Pancreas (tissue), 10 donors: ENCODE results near the gene FANK1. TPM values are rescaled to one million over a fixed set of nuclear protein-coding genes. Genes with fewer than 3 reads are reported as not detected.

Experiments
- ATAC-seq, 4 donors: fragments of 200-7000 bp; cut with Tn5 transposase; one replicate each; pipeline versions ENCODE4 v1.8.0 to v1.9.1; 2020; ENCODE audit warnings: mild to moderate bottlenecking in 4 of 4, moderate library complexity in 4 of 4
- DNase-seq, 6 donors: peaks; one replicate each; pipeline ENCODE4 v3.0.0-alpha.2; 2020
- FAIRE-seq: peaks from 2 replicates; lab custom pipeline; 2012; peaks lifted over from hg19 to GRCh38; lab: Jason Lieb, UNC
- H3K27ac ChIP-seq, 4 donors: fragments of 200-600 bp; sonication (generic); 1 replicate in 3 of 4; 2 replicates in 1 of 4; pipeline versions ENCODE4 v1.5.0 to v1.8.0; 2020
- H3K27me3 ChIP-seq, 4 donors: fragments of 200-600 bp; one replicate each; pipeline ENCODE4 v1.8.0; 2021
- H3K36me3 ChIP-seq, 3 donors: fragments of 200-600 bp; sonication (generic) in 1 of 3; one replicate each; pipeline versions ENCODE4 v1.5.0 to v1.8.0; 2020 to 2021
- H3K4me1 ChIP-seq, 3 donors: fragments of 200-600 bp; one replicate each; pipeline ENCODE4 v1.8.0; 2021
- H3K4me3 ChIP-seq, 4 donors: fragments of 200-600 bp; sonication (generic) in 2 of 4; one replicate each; pipeline versions ENCODE4 v1.5.0 to v1.8.0; 2020 to 2021
- H3K9me3 ChIP-seq, 4 donors: fragments of 200-600 bp; one replicate each; pipeline ENCODE4 v1.8.0; 2021
- WGBS, 2 donors: extraction: QIAGEN DNeasy Blood & Tissue Kit; methylation state at CpG; one replicate each; pipeline ENCODE4 v1.1.7; 2013; 5-methylcytosine and 5-hydroxymethylcytosine counted together
- intact Hi-C, 3 donors: fragments of 100-400 bp; cut with DNase I; formaldehyde crosslinking; loops; one replicate each; pipeline versions ENCODE4 v1.11.1 to v1.14.2; 2022
- polyA plus RNA-seq, 2 donors: library from polyadenylated mRNA; stranded (reverse); fragments of 200-250 nt; gene quantifications; one replicate each; pipeline ENCODE4 v1.2.3, GENCODE V29; 2013
- total RNA-seq, 6 donors: library from RNA; stranded (reverse); fragmentation: NEBNext Ultra II Directional in 4 of 6; extraction: Animal tissue kit (Norgen Biotek cat#: 25700) in 4 of 6; gene quantifications; one replicate each; pipeline versions ENCODE4 v1.2.1 to v1.2.4, GENCODE V29; 2021 to 2023
- TF ChIP-seq, protein P1 (sequence below), 4 donors: fragments of 200-600 bp; sonication (generic) in 3 of 4; IDR thresholded peaks; one replicate each; pipeline versions ENCODE4 v1.5.0 to v1.8.0; 2021; ENCODE audit warnings: antibody characterized with exemption in 4 of 4
- donor health status: healthy with polysubstance abuse.
- donor health status: DM: no; HTN: no; CAD: no; lungs with moderate emphysema.
- donor health status: DM: no; HTN: no; CAD: no.
- donor health status: control.
- donor health status: control.
- donor health status: Bipolar disorder and iron deficiency.
- donor health status: DM: yes; HTN: yes; CAD: no.
- donor health status: DM: no; HTN: no; CAD: no.
- donor health status: DM: no; HTN: no; CAD: no.
- donor health status: DM: yes; HTN: yes; CAD: no.

The FANK1 gene
- total and polyA plus RNA-seq, 8 donors = 1.6 to 13.2 (median 3.2) TPM

DNA sequence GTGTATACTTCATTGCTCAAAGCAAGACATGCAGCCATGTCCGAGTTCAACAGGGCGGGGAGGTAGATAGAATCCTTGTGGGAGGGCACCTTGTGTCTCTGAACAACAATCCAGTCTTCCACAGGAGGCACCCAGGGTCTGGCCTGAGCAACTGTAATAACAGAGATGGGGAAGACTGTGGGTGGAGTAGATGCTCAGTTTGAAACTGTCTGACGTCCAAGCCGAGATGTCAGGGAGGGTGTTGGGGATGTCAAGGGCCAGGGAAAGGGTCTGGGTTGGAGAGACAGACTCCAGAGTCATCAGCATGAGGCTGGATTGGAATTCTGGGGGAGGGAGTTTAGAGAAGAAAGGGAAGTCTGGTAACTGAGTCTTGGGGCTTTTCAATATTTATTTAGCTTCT lies 88.0 kb downstream of the FANK1 start:
- H3K9me3 ChIP-seq = no peaks in the 10 kb centered on the region
- H3K36me3 ChIP-seq = no peaks in the 10 kb centered on the region
- TF ChIP-seq, protein P1, sequence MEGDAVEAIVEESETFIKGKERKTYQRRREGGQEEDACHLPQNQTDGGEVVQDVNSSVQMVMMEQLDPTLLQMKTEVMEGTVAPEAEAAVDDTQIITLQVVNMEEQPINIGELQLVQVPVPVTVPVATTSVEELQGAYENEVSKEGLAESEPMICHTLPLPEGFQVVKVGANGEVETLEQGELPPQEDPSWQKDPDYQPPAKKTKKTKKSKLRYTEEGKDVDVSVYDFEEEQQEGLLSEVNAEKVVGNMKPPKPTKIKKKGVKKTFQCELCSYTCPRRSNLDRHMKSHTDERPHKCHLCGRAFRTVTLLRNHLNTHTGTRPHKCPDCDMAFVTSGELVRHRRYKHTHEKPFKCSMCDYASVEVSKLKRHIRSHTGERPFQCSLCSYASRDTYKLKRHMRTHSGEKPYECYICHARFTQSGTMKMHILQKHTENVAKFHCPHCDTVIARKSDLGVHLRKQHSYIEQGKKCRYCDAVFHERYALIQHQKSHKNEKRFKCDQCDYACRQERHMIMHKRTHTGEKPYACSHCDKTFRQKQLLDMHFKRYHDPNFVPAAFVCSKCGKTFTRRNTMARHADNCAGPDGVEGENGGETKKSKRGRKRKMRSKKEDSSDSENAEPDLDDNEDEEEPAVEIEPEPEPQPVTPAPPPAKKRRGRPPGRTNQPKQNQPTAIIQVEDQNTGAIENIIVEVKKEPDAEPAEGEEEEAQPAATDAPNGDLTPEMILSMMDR (IDR thresholded peaks at IDR 0.05) = no peak
- H3K27me3 ChIP-seq = no peaks in the 10 kb centered on the region
- FAIRE-seq = no peak
- no peak for ATAC-seq
- no peak overlapping the region for H3K4me3 ChIP-seq
- intact Hi-C loops = loop anchor here in 1 of 3 donors (5.0 to 10.0 kb wide), 2 partner anchors 518 to 760 kb away; no protein-coding TSS in a partner anchor
- H3K27ac ChIP-seq = no peak overlapping the region
- no peaks in the 10 kb centered on the region for H3K4me1 ChIP-seq
- no peak for DNase-seq
- 69 to 78% methylated on average over 4 of the region's 4 CpGs for WGBS, 2 donors

DNA sequence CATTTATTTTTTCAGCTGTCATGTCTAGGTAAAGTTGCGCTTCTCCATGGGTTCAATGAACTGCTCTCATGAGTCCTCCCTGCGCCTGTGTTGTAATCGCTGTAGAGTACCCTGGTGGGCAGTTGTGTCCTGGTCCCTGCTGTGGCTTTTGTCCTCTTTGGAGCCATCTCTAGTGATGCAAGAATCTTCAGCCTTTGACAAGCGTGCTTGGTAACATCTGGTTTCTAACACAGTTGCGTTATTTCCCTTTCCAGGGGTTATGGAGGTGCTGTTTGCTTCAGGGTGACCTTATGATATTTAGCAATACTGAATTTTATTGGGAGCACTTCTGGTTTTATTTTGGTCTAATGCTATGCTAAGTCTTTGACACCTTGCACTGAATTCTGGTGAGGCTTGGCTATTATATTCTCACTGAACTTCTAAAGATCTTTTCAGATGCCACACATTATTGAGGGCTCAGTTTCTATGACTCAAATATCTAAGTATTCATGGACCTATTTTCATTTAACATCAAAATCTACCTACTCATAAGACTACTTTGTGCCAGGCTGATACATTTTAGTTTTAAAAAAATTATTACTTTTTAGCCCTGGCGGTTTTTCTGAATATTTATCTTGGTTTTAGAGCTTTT lies 88.6 kb downstream of the FANK1 start:
- TF ChIP-seq, protein P1 (IDR thresholded peaks at IDR 0.05) = no peak
- no peak overlapping the region for H3K4me3 ChIP-seq
- no peak for FAIRE-seq
- intact Hi-C loops = loop anchor here in 1 of 3 donors (5.0 to 10.0 kb wide), 2 partner anchors 517 to 760 kb away; no protein-coding TSS in a partner anchor
- ATAC-seq = no peak
- H3K36me3 ChIP-seq = no peaks in the 10 kb centered on the region
- no peaks in the 10 kb centered on the region for H3K4me1 ChIP-seq
- no peaks in the 10 kb centered on the region for H3K27me3 ChIP-seq
- 76 to 84% methylated on average over 6 of the region's 6 CpGs for WGBS, 2 donors
- no peak overlapping the region for H3K27ac ChIP-seq
- DNase-seq = no peak
- no peaks in the 10 kb centered on the region for H3K9me3 ChIP-seq

DNA sequence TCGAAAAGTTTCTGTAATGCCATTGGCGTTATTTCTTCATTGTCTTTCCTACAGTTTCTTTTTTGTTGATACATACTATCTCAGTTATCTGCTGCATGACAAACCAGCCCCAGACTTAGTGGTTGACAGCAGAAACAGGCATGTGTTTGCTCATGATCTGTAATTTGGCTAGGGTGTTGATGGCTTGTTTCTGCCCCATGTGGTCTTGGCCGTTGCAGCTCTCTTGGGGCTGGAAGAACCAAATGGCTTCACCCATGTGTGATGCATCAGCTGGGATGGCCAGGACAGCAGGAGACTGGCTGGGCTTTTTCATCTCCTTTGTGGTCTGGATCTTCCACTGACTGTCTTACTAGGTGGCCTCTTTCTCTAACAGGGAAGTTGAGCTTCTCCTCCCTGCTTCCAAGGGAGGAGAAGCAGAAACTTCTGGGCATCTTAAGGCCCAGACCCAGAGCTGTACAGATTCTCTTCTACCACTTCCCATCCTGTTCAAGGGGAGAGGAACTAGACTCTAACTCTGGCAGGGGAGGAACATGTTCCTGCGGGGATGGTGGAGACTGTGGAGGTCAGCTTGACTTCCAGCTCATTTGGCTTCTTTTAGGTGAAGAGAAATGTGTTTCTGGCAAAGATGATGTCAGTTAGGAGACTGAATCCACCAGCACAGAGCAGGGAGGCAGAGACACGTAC lies 89.3 kb downstream of the FANK1 start:
- no peaks in the 10 kb centered on the region for H3K36me3 ChIP-seq
- intact Hi-C loops = loop anchor here in 1 of 3 donors (10.0 kb wide), 1 partner anchor 759 kb away; no protein-coding TSS in a partner anchor
- no peaks in the 10 kb centered on the region for H3K27me3 ChIP-seq
- H3K4me1 ChIP-seq = no peaks in the 10 kb centered on the region
- no peaks in the 10 kb centered on the region for H3K9me3 ChIP-seq
- H3K27ac ChIP-seq = no peak overlapping the region
- WGBS, 2 donors = 72 to 80% methylated on average over 5 of the region's 5 CpGs
- DNase-seq = no peak
- no peak overlapping the region for H3K4me3 ChIP-seq
- no peak for FAIRE-seq
- TF ChIP-seq, protein P1 (IDR thresholded peaks at IDR 0.05) = no peak
- no peak for ATAC-seq

DNA sequence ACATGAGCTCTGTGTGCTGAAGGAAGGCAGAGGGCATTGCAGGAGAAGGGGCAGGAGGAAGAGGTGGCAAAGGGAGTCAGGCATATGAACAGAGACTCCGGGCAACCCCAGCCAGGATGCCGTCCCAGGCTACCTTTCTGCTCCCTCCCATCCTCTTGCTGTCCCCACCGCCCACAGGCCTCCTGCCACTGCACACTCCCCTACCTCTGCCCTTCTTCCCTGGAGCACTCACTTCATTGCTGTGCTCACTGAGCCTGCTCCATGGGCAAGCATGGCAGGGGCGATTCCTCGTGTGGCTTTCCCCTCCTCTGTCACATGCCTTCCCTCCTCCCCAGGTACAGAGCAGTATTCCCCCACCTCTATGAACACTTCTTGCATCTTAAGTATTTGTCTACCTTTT lies 93.4 kb downstream of the FANK1 start:
- WGBS, 2 donors = 95 to 97% methylated on average over 5 of the region's 5 CpGs
- no peak for ATAC-seq
- intact Hi-C loops = loop anchor here in 1 of 3 donors (10.0 kb wide), 1 partner anchor 755 kb away; no protein-coding TSS in a partner anchor
- no peak for DNase-seq
- Histone ChIP-seq H3K4me3 (no peak overlapping the region), H3K27me3 (no peaks in the 10 kb centered on the region), H3K9me3 (no peaks in the 10 kb centered on the region), H3K36me3 (no peaks in the 10 kb centered on the region), H3K27ac (no peak overlapping the region), H3K4me1 (no peaks in the 10 kb centered on the region)
- no peak for FAIRE-seq
- TF ChIP-seq, protein P1 (IDR thresholded peaks at IDR 0.05) = no peak

DNA sequence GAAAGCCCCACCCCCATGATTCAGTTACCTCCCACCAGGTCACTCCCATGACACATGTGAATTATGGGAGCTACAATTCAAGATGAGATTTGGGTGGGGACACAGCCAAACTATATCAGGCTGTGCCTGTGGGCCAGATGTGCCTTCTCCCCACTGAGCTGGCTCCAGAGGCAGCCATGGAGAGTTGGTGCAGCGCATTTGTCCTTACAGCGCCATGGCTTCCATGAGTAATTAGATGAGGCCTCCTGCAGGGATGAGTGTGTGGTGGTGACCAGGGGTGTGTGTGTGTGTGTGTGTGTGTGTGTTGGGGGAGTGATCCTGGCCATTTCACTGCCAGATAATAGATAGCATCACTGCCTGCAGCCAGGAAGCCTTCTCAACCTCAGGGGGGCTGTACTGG lies 94.6 kb downstream of the FANK1 start:
- TF ChIP-seq, protein P1 (IDR thresholded peaks at IDR 0.05) = no peak

More for the DNA sequence above, 94.6 kb downstream of the FANK1 start:
- Histone ChIP-seq H3K4me3 (no peak overlapping the region), H3K36me3 (no peaks in the 10 kb centered on the region), H3K4me1 (no peaks in the 10 kb centered on the region), H3K27ac (no peak overlapping the region), H3K27me3 (no peaks in the 10 kb centered on the region), H3K9me3 (no peaks in the 10 kb centered on the region)
- WGBS, 2 donors = 97 to 100% methylated on average over 2 of the region's 2 CpGs
- intact Hi-C loops = no loop called here
- DNase-seq (no peak), FAIRE-seq (no peak), ATAC-seq (no peak)
